ENCODE data around the gene YARS2. TPM values are rescaled to one million over a fixed set of nuclear protein-coding genes. Genes with fewer than 3 reads are reported as not detected.

The YARS2 gene
- total and polyA plus RNA-seq, 9 of the 15 experiments (the other 6 are each of a cell fraction or from before 2014, with no cell fraction given): 15.2 to 40.9 (median 28.7) TPM

GRCh38 chr12:32776258-32776657, 20.6 kb upstream of the YARS2 start:
- TF ChIP-seq LEF1 (IDR thresholded peaks at IDR 0.05): no peak
- no peak for TF ChIP-seq ZFX (CRISPR knock-in tag; IDR thresholded peaks at IDR 0.05)
- no peak for TF ChIP-seq SIX5 (IDR thresholded peaks at IDR 0.05; ENCODE audit: borderline replicate concordance in 1 of 2, insufficient read depth in 1 of 2, low read depth in 1 of 2, low read length in 2 of 2)
- no peak for TF ChIP-seq TRIM28 (IDR thresholded peaks at IDR 0.05)
- TF ChIP-seq PHF20 (IDR thresholded peaks at IDR 0.05; ENCODE audit: partially characterized antibody): no peak
- TF ChIP-seq MAFK (IDR thresholded peaks at IDR 0.05; ENCODE audit: low read length): no peak
- TF ChIP-seq ZNF76 (CRISPR knock-in tag; IDR thresholded peaks at IDR 0.05; ENCODE audit: borderline replicate concordance): no peak
- TF ChIP-seq HDGF (IDR thresholded peaks at IDR 0.05): no peak
- no peak for TF ChIP-seq GTF2B (IDR thresholded peaks at IDR 0.05; ENCODE audit: extremely low read depth, insufficient read length)
- TF ChIP-seq MED1 (CRISPR knock-in tag; IDR thresholded peaks at IDR 0.05; ENCODE audit: borderline replicate concordance): no peak
- Histone ChIP-seq H3K36me3 (ENCODE audit: control insufficient read depth, insufficient read depth, low read length) (no peaks in the 10 kb centered on the region), H3K27me3 (ENCODE audit: control insufficient read depth in 2 of 2, insufficient read depth in 2 of 2, low read length in 2 of 2) (peaks cover 5 to 7% of the 10 kb centered on the region in 2 experiments; a peak in 2 of 5 replicates), H3K9ac (ENCODE audit: insufficient read depth in 1 of 2, low read depth in 2 of 2, low read length in 2 of 2) (no peak overlapping the region), H3K79me2 (ENCODE audit: control insufficient read depth, insufficient read depth, low read length) (no peaks in the 10 kb centered on the region), H3K9me1 (ENCODE audit: control insufficient read depth, insufficient read depth, low read length) (no peaks in the 10 kb centered on the region), H3K4me2 (ENCODE audit: insufficient read depth, low read length) (no peak overlapping the region), H2AFZ (ENCODE audit: low read depth, low read length) (no peak overlapping the region), H3K4me3 (no peak overlapping the region), H3K4me1 (replicated peaks in 1 of 2; ENCODE audit: control insufficient read depth in 2 of 2, insufficient read depth in 2 of 2, low read length in 2 of 2) (no peaks in the 10 kb centered on the region), H3K27ac (ENCODE audit: extremely low read depth, low read depth, low read length) (no peak overlapping the region), H4K20me1 (replicated peaks; ENCODE audit: control insufficient read depth, insufficient read depth, low read length) (no peaks in the 10 kb centered on the region), H3K9me3 (replicated peaks; ENCODE audit: control insufficient read depth, insufficient read depth, low read depth, low read length) (no peaks in the 10 kb centered on the region)
- ATAC-seq (no peak), FAIRE-seq (no peak), DNase-seq (ENCODE audit: extremely low read depth in 1 of 4, low spot score in 3 of 4) (no peak)
- ChIA-PET CTCF (ENCODE audit: low intra/inter-chr PET ratio) (no interaction called here), POLR2A (no interaction called here)
- 3% methylated on average over 4 of the region's 4 CpGs for WGBS (ENCODE audit: insufficient coverage, low coverage, missing lambda C conversion rate)
- intact Hi-C loops (cut with micrococcal nuclease) (no loop called here), in situ Hi-C loops (cut with MboI) (no loop called here)
- no TSS peak for BruUV-seq (replicated peaks)

Measured in K562 (cell line).